ENCODE data around the gene ATP2B2. TPM values are rescaled to one million over a fixed set of nuclear protein-coding genes. Genes with fewer than 3 reads are reported as not detected.

Gene ATP2B2
- total RNA-seq, 2 donors from 2014 or later: 0.07 to 0.11 TPM

- Histone ChIP-seq H3K9me3 (no peaks in the 10 kb centered on the region), H3K4me1 (no peaks in the 10 kb centered on the region), H3K27ac (no peak overlapping the region), H3K36me3 (no peaks in the 10 kb centered on the region), H3K27me3 (peaks cover 21% of the 10 kb centered on the region), H3K9ac (ENCODE audit: low read depth in 2 of 2, low read length in 2 of 2) (no peak overlapping the region), H3K4me3 (no peak overlapping the region)
- intact Hi-C loops (cut with DNase I): no loop called here
- no peak for DNase-seq
- TF ChIP-seq CTCF (IDR thresholded peaks at IDR 0.05): no peak
Measured at GRCh38 chr3:10502185-10502880, 3.1 kb downstream of the ATP2B2 start.

GRCh38 chr3:10501664-10502052 lies 3.7 kb downstream of the ATP2B2 start:
- no peaks in the 10 kb centered on the region for H3K36me3 ChIP-seq
- H3K9me3 ChIP-seq: no peaks in the 10 kb centered on the region
- TF ChIP-seq CTCF (IDR thresholded peaks at IDR 0.05): no peak
- DNase-seq: no peak
- no peak overlapping the region for H3K27ac ChIP-seq
- intact Hi-C loops (cut with DNase I): no loop called here
- peaks cover 16% of the 10 kb centered on the region for H3K27me3 ChIP-seq
- H3K4me1 ChIP-seq: no peaks in the 10 kb centered on the region
- no peak overlapping the region for H3K4me3 ChIP-seq
- no peak overlapping the region for H3K9ac ChIP-seq (ENCODE audit: low read depth in 2 of 2, low read length in 2 of 2)

GRCh38 chr3:10500717-10501663 lies 4.4 kb downstream of the ATP2B2 start:
- H3K27me3 ChIP-seq: peaks cover 13% of the 10 kb centered on the region
- no peaks in the 10 kb centered on the region for H3K36me3 ChIP-seq
- H3K9me3 ChIP-seq: no peaks in the 10 kb centered on the region
- no peaks in the 10 kb centered on the region for H3K4me1 ChIP-seq
- no peak overlapping the region for H3K9ac ChIP-seq (ENCODE audit: low read depth in 2 of 2, low read length in 2 of 2)
- H3K27ac ChIP-seq: no peak overlapping the region
- no peak for DNase-seq
- intact Hi-C loops (cut with DNase I): no loop called here
- H3K4me3 ChIP-seq: no peak overlapping the region
- TF ChIP-seq CTCF (IDR thresholded peaks at IDR 0.05): no peak

GRCh38 chr3:10498271-10498670 lies 7.1 kb downstream of the ATP2B2 start:
- Histone ChIP-seq H3K36me3 (no peaks in the 10 kb centered on the region), H3K9me3 (no peaks in the 10 kb centered on the region), H3K27me3 (no peaks in the 10 kb centered on the region), H3K27ac (no peak overlapping the region), H3K9ac (ENCODE audit: low read depth in 2 of 2, low read length in 2 of 2) (no peak overlapping the region), H3K4me3 (no peak overlapping the region), H3K4me1 (no peaks in the 10 kb centered on the region)
- TF ChIP-seq CTCF (IDR thresholded peaks at IDR 0.05): no peak
- no peak for DNase-seq
- intact Hi-C loops (cut with DNase I): no loop called here

GRCh38 chr3:10497439-10497838 lies 7.9 kb downstream of the ATP2B2 start:
- intact Hi-C loops (cut with DNase I): no loop called here
- H3K9ac ChIP-seq (ENCODE audit: low read depth in 2 of 2, low read length in 2 of 2): no peak overlapping the region
- no peaks in the 10 kb centered on the region for H3K27me3 ChIP-seq
- TF ChIP-seq CTCF (IDR thresholded peaks at IDR 0.05): no peak
- no peaks in the 10 kb centered on the region for H3K9me3 ChIP-seq
- DNase-seq: no peak
- H3K4me1 ChIP-seq: no peaks in the 10 kb centered on the region
- no peaks in the 10 kb centered on the region for H3K36me3 ChIP-seq
- no peak overlapping the region for H3K4me3 ChIP-seq
- no peak overlapping the region for H3K27ac ChIP-seq
